OCI-M2 (cell line): ENCODE data around the gene MCM3.

Experiments
- DNase-seq: peaks from one replicate; lab custom pipeline; 2025; ENCODE audit not compliant: unreplicated experiment; lab: John Stamatoyannopoulos, UW

Gene MCM3

GRCh38 chr6:52253494-52253893 lies 31.0 kb downstream of the MCM3 start:
- DNase-seq = no peak

GRCh38 chr6:52251113-52251512 lies 33.4 kb downstream of the MCM3 start:
- no peak for DNase-seq

DNA sequence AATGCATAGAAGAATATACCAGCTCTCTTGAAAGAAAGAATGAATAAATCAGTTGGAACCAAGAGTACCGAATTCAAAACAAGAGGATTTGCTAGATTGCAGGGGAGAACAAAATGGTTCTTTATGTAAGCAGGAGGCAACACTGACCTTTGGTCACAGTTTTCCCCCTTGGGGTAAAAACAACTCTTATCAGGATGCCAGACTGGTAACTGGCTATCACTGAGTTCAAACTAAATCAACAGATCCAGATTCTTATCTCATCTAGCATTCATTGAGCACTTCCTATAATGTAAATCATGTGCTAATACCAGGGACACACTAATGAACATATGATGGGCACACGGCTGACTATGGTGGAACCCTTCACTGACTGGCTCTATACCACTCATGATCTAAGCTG lies 35.5 kb downstream of the MCM3 start:
- DNase-seq = no peak

GRCh38 chr6:52245425-52245824 lies 39.1 kb downstream of the MCM3 start:
- no peak for DNase-seq

GRCh38 chr6:52244400-52244799 lies 40.1 kb downstream of the MCM3 start, which contains the start of gene IL17F:
TSS of gene IL17F (minus strand) at chr6:52244500. CDS start at chr6:52244429, 71 bp downstream.
- DNase-seq = no peak

DNA sequence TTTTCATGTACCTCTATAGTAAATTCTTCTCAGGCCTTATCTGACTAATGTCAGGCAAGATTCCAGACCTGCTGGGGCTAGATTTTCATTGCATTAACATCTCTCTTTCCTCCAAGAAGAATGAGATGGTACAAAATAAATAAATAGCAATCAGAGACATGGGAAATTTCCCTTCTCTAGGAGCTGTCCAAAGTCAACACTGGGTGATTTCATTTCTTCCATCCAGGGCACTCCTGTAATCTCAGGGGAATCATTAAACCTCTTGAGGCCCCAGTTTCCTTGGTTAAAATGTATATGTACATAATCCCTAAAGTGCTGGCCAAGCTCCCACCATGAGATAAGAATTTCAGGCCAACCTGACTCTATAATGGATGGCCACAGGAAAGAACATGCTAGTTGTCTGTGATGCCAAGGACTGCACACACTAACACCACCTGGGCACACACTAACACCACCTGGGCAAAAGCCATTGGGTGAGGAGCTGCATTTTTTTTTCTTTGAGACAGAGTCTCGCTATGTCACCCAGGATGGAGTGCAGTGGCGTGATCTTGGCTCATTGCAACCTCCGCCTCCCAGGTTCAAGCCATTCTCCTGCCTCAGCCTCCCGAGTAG lies 41.2 kb downstream of the MCM3 start:
- DNase-seq = no peak

GRCh38 chr6:52241819-52242218 lies 42.7 kb downstream of the MCM3 start:
- no peak for DNase-seq

- DNase-seq = peak; percentile 4
These were observed 50.3 kb downstream of the MCM3 start for GRCh38 chr6:52233975-52234823.

DNA sequence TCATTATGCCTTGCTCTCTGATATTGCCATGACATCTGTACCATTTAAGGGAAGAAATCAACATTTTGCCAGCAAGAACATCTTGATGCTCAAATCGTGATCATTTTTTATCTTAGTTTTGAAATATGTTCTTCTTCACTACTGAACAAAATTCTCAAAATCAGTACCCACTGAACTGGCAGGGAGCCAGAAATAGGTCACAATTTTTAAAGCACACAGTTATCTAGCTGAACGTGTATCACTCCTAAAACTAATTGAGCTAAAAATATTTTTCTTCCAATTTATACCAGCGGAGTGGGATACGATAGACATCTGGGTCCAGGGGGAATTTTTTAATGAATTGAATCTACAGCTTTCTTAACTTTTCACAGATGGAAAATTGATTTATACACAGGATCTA lies 51.5 kb downstream of the MCM3 start:
- no peak for DNase-seq

GRCh38 chr6:52231406-52232127 lies 53.0 kb downstream of the MCM3 start:
- DNase-seq = no peak

DNA sequence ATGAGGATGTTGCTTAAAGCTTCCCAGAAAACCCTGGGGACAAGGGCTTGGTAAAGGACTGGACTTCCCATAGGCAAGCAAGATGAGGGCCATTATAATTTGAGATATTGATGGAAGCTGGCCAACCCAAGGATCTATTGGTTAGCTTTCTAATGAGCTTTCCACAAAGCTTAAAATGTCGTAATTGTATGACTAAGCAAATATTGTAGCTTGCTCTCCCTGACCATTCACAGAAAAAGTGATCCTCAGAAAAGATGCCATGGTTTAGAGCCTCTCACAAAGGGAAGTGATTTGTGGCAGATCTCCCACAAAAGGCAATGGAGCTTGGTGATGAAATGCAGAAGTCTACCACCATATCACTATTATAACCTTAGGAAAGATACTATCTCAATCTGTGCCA lies 53.9 kb downstream of the MCM3 start:
- no peak for DNase-seq

- no peak for DNase-seq
These were observed 57.0 kb downstream of the MCM3 start for GRCh38 chr6:52227495-52227894.

DNA sequence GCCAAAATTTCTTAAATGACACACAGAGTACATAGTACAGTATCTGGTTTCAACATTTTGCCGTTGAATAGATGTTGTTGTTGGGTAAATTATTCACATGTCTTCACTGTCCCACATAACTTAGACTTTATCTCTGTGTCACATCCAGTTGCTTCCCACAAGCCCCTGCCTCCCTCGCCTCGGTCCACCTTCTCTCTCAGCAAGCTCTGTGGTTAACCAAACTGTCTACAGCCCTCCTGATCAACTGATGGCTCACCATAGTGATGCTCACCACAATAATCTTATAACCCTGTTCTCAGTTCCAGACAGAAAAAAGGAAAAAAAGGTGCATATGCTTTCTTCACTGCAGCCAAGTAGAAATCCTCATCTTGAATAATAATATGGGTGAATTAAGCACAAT lies 63.2 kb downstream of the MCM3 start:
- peak; percentile 35 for DNase-seq

DNA sequence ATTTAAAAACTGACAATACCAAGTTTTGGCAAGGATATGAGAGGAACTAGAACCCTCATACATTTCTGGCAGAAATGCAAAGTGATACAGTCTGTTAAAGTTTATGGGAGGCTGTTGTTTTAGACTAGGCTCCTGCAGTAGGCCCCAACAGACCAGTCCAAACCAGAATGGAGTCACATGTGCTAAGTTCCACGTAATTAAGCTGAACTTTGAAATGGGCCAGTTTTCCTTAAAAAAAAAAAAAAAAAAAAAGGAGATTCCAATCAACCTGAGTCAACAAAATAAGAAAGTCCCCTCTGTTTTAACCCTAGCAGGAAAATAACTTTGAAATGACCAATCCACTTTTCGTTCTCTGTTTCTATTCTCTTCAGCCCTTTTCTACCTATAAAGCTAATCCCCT lies 66.8 kb downstream of the MCM3 start:
- DNase-seq = no peak

DNA sequence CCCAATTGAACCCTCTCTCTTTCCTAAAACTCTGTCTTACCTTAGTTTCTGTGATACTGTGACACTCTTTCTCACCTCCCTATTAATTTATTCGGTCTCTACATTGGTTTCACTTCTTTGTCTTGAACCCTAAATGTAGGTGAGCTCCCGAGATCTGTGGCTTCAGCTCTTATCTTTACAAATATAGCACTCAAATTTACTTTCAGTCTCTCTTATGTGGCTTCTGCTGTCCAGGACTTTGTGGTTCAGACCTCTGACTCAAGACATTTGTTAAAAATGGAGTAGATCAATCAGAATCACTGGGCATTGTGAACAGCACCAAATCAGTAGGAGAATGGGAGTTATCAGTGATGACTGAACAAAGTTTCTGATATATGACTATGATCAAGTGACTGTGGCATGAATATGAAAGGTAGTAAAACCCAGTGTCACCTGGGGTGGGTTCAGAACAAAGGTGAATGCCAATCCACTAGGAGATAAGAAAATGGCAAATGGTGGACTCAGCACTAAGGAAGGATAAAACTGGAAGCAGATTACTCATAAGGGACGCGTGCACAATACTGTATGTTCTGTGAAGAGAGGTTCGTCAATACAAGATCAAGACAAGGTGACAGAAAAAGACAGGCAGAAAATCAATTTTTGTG lies 67.5 kb downstream of the MCM3 start:
- no peak for DNase-seq

DNA sequence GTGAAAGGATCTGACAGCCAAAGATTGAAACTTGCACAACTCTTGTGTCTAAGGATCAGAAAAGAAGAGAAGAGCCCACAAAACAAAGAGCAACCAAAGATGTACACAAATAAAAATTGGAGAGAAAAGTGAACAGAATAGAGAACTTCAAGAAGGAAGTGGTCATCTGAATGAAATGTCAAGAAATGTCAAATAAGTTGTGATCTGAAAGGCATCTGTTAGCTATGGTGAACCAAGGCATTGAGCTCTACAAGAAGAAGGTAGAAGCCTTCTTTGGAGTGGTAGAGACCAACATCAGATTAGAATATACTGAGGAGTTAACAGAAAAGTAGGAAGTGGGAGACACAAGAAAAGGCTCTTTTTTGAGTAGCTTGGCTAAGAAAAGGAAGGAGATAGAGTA lies 68.8 kb downstream of the MCM3 start:
- no peak for DNase-seq
